ENCODE measurements around the gene GREM2. TPM values are rescaled to one million over a fixed set of nuclear protein-coding genes. Genes with fewer than 3 reads are reported as not detected.

Gene GREM2
- total RNA-seq, 1 experiment from 2014 or later, result 0.17 TPM

DNA sequence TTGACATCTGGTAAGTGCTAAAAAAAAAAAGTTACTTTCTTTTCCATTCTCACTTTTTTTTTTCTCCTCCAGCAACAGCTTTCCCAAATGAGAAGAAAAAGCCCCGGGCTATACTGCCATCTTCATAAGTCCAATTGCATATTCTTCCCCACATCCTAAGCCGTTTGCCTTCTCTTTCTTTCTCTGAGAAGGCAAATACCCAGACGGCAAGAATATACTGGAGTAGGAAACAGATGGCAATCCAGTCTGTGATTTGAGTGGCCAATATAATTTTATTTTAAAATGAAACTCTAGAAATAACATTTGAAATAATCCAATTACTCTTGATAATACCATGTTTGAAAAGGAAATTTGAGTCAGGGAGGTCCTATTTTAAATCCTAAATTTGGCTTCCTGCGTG is 44.6 kb upstream of the GREM2 start:
- H3K9me3 Mint-ChIP-seq, result no peaks in the 10 kb centered on the region
- ATAC-seq (no peak), DNase-seq (ENCODE audit: low spot score) (no peak)
- no peaks in the 10 kb centered on the region for H3K27me3 Mint-ChIP-seq (ENCODE audit: low read depth)
- no peak overlapping the region for H3K27ac Mint-ChIP-seq
- ChIA-PET CTCF (no interaction called here), POLR2A (no interaction called here)
- H3K4me1 Mint-ChIP-seq, result peaks cover 2% of the 10 kb centered on the region; the same call in 1 of the 2 replicates
- no peak overlapping the region for H3K4me3 Mint-ChIP-seq
- H3K36me3 Mint-ChIP-seq, result no peaks in the 10 kb centered on the region
- TF ChIP-seq, protein P1, sequence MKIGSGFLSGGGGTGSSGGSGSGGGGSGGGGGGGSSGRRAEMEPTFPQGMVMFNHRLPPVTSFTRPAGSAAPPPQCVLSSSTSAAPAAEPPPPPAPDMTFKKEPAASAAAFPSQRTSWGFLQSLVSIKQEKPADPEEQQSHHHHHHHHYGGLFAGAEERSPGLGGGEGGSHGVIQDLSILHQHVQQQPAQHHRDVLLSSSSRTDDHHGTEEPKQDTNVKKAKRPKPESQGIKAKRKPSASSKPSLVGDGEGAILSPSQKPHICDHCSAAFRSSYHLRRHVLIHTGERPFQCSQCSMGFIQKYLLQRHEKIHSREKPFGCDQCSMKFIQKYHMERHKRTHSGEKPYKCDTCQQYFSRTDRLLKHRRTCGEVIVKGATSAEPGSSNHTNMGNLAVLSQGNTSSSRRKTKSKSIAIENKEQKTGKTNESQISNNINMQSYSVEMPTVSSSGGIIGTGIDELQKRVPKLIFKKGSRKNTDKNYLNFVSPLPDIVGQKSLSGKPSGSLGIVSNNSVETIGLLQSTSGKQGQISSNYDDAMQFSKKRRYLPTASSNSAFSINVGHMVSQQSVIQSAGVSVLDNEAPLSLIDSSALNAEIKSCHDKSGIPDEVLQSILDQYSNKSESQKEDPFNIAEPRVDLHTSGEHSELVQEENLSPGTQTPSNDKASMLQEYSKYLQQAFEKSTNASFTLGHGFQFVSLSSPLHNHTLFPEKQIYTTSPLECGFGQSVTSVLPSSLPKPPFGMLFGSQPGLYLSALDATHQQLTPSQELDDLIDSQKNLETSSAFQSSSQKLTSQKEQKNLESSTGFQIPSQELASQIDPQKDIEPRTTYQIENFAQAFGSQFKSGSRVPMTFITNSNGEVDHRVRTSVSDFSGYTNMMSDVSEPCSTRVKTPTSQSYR (CRISPR knock-in tag; IDR thresholded peaks at IDR 0.05), result no peak
- TF ChIP-seq, protein P2, sequence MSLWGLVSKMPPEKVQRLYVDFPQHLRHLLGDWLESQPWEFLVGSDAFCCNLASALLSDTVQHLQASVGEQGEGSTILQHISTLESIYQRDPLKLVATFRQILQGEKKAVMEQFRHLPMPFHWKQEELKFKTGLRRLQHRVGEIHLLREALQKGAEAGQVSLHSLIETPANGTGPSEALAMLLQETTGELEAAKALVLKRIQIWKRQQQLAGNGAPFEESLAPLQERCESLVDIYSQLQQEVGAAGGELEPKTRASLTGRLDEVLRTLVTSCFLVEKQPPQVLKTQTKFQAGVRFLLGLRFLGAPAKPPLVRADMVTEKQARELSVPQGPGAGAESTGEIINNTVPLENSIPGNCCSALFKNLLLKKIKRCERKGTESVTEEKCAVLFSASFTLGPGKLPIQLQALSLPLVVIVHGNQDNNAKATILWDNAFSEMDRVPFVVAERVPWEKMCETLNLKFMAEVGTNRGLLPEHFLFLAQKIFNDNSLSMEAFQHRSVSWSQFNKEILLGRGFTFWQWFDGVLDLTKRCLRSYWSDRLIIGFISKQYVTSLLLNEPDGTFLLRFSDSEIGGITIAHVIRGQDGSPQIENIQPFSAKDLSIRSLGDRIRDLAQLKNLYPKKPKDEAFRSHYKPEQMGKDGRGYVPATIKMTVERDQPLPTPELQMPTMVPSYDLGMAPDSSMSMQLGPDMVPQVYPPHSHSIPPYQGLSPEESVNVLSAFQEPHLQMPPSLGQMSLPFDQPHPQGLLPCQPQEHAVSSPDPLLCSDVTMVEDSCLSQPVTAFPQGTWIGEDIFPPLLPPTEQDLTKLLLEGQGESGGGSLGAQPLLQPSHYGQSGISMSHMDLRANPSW (CRISPR knock-in tag; conservative IDR thresholded peaks at IDR 0.05; ENCODE audit: low read depth), result no peak
- TF ChIP-seq NFATC4 (CRISPR knock-in tag; IDR thresholded peaks at IDR 0.05), result no peak
- TF ChIP-seq, protein P3, sequence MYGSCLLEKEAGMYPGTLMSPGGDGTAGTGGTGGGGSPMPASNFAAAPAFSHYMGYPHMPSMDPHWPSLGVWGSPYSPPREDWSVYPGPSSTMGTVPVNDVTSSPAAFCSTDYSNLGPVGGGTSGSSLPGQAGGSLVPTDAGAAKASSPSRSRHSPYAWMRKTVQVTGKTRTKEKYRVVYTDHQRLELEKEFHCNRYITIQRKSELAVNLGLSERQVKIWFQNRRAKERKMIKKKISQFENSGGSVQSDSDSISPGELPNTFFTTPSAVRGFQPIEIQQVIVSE (CRISPR knock-in tag; IDR thresholded peaks at IDR 0.05; ENCODE audit: borderline replicate concordance), result no peak
- TF ChIP-seq ZNF317 (CRISPR knock-in tag; IDR thresholded peaks at IDR 0.05; ENCODE audit: borderline replicate concordance, low read depth), result no peak
- TF ChIP-seq TP53 (CRISPR knock-in tag; IDR thresholded peaks at IDR 0.05), result no peak
- no peak for TF ChIP-seq ZNF396 (CRISPR knock-in tag; IDR thresholded peaks at IDR 0.05; ENCODE audit: borderline replicate concordance)
- TF ChIP-seq, protein P4, sequence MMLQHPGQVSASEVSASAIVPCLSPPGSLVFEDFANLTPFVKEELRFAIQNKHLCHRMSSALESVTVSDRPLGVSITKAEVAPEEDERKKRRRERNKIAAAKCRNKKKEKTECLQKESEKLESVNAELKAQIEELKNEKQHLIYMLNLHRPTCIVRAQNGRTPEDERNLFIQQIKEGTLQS (CRISPR knock-in tag; conservative IDR thresholded peaks at IDR 0.05), result no peak
- TF ChIP-seq, protein P5, sequence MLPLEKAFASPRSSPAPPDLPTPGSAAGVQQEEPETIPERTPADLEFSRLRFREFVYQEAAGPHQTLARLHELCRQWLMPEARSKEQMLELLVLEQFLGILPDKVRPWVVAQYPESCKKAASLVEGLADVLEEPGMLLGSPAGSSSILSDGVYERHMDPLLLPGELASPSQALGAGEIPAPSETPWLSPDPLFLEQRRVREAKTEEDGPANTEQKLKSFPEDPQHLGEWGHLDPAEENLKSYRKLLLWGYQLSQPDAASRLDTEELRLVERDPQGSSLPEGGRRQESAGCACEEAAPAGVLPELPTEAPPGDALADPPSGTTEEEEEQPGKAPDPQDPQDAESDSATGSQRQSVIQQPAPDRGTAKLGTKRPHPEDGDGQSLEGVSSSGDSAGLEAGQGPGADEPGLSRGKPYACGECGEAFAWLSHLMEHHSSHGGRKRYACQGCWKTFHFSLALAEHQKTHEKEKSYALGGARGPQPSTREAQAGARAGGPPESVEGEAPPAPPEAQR (CRISPR knock-in tag; IDR thresholded peaks at IDR 0.05), result no peak
- TF ChIP-seq, protein P6, sequence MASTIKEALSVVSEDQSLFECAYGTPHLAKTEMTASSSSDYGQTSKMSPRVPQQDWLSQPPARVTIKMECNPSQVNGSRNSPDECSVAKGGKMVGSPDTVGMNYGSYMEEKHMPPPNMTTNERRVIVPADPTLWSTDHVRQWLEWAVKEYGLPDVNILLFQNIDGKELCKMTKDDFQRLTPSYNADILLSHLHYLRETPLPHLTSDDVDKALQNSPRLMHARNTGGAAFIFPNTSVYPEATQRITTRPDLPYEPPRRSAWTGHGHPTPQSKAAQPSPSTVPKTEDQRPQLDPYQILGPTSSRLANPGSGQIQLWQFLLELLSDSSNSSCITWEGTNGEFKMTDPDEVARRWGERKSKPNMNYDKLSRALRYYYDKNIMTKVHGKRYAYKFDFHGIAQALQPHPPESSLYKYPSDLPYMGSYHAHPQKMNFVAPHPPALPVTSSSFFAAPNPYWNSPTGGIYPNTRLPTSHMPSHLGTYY (CRISPR knock-in tag; IDR thresholded peaks at IDR 0.05), result no peak
- no peak for TF ChIP-seq ETV6 (CRISPR knock-in tag; IDR thresholded peaks at IDR 0.05)
- TF ChIP-seq, protein P7, sequence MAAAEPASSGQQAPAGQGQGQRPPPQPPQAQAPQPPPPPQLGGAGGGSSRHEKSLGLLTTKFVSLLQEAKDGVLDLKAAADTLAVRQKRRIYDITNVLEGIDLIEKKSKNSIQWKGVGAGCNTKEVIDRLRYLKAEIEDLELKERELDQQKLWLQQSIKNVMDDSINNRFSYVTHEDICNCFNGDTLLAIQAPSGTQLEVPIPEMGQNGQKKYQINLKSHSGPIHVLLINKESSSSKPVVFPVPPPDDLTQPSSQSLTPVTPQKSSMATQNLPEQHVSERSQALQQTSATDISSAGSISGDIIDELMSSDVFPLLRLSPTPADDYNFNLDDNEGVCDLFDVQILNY (CRISPR knock-in tag; IDR thresholded peaks at IDR 0.05), result no peak
- TF ChIP-seq NFE2L1 (CRISPR knock-in tag; IDR thresholded peaks at IDR 0.05), result no peak
- TF ChIP-seq, protein P8, sequence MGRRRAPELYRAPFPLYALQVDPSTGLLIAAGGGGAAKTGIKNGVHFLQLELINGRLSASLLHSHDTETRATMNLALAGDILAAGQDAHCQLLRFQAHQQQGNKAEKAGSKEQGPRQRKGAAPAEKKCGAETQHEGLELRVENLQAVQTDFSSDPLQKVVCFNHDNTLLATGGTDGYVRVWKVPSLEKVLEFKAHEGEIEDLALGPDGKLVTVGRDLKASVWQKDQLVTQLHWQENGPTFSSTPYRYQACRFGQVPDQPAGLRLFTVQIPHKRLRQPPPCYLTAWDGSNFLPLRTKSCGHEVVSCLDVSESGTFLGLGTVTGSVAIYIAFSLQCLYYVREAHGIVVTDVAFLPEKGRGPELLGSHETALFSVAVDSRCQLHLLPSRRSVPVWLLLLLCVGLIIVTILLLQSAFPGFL (CRISPR knock-in tag; IDR thresholded peaks at IDR 0.05; ENCODE audit: borderline replicate concordance), result no peak
- TF ChIP-seq, protein P9, sequence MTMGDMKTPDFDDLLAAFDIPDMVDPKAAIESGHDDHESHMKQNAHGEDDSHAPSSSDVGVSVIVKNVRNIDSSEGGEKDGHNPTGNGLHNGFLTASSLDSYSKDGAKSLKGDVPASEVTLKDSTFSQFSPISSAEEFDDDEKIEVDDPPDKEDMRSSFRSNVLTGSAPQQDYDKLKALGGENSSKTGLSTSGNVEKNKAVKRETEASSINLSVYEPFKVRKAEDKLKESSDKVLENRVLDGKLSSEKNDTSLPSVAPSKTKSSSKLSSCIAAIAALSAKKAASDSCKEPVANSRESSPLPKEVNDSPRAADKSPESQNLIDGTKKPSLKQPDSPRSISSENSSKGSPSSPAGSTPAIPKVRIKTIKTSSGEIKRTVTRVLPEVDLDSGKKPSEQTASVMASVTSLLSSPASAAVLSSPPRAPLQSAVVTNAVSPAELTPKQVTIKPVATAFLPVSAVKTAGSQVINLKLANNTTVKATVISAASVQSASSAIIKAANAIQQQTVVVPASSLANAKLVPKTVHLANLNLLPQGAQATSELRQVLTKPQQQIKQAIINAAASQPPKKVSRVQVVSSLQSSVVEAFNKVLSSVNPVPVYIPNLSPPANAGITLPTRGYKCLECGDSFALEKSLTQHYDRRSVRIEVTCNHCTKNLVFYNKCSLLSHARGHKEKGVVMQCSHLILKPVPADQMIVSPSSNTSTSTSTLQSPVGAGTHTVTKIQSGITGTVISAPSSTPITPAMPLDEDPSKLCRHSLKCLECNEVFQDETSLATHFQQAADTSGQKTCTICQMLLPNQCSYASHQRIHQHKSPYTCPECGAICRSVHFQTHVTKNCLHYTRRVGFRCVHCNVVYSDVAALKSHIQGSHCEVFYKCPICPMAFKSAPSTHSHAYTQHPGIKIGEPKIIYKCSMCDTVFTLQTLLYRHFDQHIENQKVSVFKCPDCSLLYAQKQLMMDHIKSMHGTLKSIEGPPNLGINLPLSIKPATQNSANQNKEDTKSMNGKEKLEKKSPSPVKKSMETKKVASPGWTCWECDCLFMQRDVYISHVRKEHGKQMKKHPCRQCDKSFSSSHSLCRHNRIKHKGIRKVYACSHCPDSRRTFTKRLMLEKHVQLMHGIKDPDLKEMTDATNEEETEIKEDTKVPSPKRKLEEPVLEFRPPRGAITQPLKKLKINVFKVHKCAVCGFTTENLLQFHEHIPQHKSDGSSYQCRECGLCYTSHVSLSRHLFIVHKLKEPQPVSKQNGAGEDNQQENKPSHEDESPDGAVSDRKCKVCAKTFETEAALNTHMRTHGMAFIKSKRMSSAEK (CRISPR knock-in tag; IDR thresholded peaks at IDR 0.05; ENCODE audit: borderline replicate concordance), result no peak
- TF ChIP-seq, protein P10, sequence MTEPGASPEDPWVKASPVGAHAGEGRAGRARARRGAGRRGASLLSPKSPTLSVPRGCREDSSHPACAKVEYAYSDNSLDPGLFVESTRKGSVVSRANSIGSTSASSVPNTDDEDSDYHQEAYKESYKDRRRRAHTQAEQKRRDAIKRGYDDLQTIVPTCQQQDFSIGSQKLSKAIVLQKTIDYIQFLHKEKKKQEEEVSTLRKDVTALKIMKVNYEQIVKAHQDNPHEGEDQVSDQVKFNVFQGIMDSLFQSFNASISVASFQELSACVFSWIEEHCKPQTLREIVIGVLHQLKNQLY (CRISPR knock-in tag; IDR thresholded peaks at IDR 0.05), result no peak
- TF ChIP-seq, protein P11, sequence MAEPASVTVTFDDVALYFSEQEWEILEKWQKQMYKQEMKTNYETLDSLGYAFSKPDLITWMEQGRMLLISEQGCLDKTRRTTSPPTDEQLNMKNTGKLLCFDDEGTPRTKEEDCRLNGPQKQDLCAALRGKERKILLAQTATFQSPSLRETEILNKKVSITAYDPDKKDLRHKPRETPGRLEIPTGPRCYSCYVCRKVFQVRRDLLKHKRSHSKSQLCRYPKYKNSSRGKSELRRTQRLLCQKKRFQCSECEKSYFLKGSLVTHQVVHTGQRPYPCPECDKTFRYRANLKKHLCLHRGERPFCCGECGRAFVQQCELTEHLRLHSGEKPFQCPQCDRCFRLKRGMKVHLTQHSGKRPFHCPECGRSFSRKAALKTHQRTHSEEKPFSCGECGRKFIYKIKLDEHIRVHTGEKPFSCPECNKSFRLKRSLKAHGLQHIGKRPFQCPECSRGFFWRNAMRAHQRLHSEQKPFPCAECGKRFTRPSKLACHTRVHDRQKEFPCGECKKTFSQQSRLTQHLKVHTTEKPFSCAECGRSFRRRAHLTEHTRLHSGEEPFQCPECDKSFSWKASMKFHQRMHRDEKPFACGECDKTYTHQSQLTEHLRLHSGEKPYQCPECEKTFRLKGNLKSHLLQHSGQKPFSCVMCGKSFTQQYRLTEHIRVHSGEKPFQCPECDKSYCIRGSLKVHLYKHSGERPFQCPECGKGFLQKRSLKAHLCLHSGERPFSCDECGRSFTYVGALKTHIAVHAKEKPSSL (CRISPR knock-in tag; conservative IDR thresholded peaks at IDR 0.05), result no peak

Measured in WTC11 (cell line).